ENCODE data around the gene GAS2.

Gene GAS2

DNA sequence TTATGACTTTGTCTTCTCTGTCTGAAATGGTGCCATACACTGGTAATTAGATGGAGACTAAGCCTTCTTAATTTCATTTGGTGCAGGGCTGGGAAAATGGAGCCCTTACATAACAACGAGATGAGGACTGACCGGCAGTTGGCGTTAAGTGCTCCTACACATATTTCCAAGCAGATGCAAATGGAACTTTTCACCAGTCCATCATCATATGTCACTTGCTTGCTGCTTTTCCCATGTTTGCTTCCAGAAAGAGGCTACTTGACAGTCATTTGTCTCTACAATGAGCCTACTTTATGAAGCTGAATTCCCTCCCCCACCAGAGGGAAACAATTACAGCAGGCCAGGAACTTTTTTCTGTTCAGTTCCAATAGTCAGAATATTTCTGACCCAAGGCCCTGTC lies 130.6 kb downstream of the GAS2 start:
- CTCF ChIA-PET = no interaction called here
- TF ChIP-seq, protein P1, sequence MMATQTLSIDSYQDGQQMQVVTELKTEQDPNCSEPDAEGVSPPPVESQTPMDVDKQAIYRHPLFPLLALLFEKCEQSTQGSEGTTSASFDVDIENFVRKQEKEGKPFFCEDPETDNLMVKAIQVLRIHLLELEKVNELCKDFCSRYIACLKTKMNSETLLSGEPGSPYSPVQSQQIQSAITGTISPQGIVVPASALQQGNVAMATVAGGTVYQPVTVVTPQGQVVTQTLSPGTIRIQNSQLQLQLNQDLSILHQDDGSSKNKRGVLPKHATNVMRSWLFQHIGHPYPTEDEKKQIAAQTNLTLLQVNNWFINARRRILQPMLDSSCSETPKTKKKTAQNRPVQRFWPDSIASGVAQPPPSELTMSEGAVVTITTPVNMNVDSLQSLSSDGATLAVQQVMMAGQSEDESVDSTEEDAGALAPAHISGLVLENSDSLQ (IDR thresholded peaks at IDR 0.05) = no peak
- TF ChIP-seq LEF1 (IDR thresholded peaks at IDR 0.05; ENCODE audit: borderline replicate concordance) = no peak
- TF ChIP-seq NFRKB (IDR thresholded peaks at IDR 0.05) = no peak
- TF ChIP-seq FOXA1 (IDR thresholded peaks at IDR 0.05) = no peak
- no peak for TF ChIP-seq L3MBTL2 (conservative IDR thresholded peaks at IDR 0.05)
- TF ChIP-seq SP1 (IDR thresholded peaks at IDR 0.05) = no peak
- TF ChIP-seq CTBP1 (IDR thresholded peaks at IDR 0.05; ENCODE audit: borderline replicate concordance) = no peak
- TF ChIP-seq TARDBP (IDR thresholded peaks at IDR 0.05) = no peak
- TF ChIP-seq ELF4 (IDR thresholded peaks at IDR 0.05) = no peak
- no peak for TF ChIP-seq FOXK2 (IDR thresholded peaks at IDR 0.05)
- TF ChIP-seq ZNF384 (IDR thresholded peaks at IDR 0.05) = no peak
- no peak for TF ChIP-seq FOXM1 (IDR thresholded peaks at IDR 0.05; ENCODE audit: borderline replicate concordance)
- no peak for TF ChIP-seq ARNT (IDR thresholded peaks at IDR 0.05)
- TF ChIP-seq BHLHE40 (IDR thresholded peaks at IDR 0.05; ENCODE audit: borderline replicate concordance) = no peak
- no peak for TF ChIP-seq SUZ12 (IDR thresholded peaks at IDR 0.05)
- TF ChIP-seq HDGF (IDR thresholded peaks at IDR 0.05; ENCODE audit: borderline replicate concordance) = no peak
- no peak for DNase-seq (ENCODE audit: extremely low spot score)
- POLR2A ChIA-PET = no interaction called here

DNA sequence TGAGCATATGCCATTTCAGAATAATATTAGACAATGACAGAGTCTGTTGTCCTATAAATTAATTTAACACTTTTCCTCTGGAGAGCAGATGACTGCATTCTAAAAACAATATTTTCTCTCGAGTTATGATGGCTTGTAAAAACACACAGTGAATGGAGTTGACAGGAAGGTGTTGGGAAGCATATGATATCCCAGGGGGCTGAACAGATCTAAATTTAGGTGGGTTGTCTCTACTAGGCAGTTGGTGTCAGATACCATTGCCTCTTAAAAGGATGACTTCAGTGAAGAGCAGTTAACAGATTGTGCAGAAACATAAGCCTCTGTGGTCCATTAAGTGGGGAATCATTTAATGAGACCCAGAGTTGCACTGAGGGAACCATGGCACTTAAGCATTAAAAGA lies 132.5 kb downstream of the GAS2 start:
- DNase-seq (ENCODE audit: extremely low spot score) = no peak
- CTCF ChIA-PET = no interaction called here
- TF ChIP-seq L3MBTL2 (conservative IDR thresholded peaks at IDR 0.05) (no peak), NFRKB (IDR thresholded peaks at IDR 0.05) (no peak), ARNT (IDR thresholded peaks at IDR 0.05) (no peak), SUZ12 (IDR thresholded peaks at IDR 0.05) (no peak), TARDBP (IDR thresholded peaks at IDR 0.05) (no peak), ZNF384 (IDR thresholded peaks at IDR 0.05) (no peak), FOXK2 (IDR thresholded peaks at IDR 0.05) (no peak), SP1 (IDR thresholded peaks at IDR 0.05) (no peak), FOXA1 (IDR thresholded peaks at IDR 0.05) (no peak), BHLHE40 (IDR thresholded peaks at IDR 0.05; ENCODE audit: borderline replicate concordance) (no peak), FOXM1 (IDR thresholded peaks at IDR 0.05; ENCODE audit: borderline replicate concordance) (no peak), ELF4 (IDR thresholded peaks at IDR 0.05) (no peak)
- TF ChIP-seq, protein P1 (IDR thresholded peaks at IDR 0.05) = no peak
- POLR2A ChIA-PET = no interaction called here

DNA sequence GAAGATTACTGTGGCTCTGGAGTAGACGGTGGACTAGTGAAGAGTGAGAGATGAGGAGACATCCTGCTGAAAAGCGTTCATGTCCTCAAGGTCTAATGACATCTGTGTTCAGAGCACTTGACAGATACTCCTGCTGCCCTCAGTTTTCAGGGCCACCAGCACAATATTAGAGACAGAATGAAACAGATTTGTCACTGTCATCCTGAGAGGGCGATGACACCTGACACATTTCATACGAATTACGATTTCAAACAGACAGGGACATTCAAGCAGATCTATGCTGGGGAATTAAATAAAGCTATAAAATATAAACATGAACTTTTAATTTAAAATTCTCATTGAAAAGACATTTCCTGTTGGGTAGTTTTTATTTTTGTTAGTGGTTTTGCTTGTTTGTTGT lies 134.1 kb downstream of the GAS2 start:
- ChIA-PET POLR2A (no interaction called here), CTCF (no interaction called here)
- DNase-seq (ENCODE audit: extremely low spot score) = no peak
- TF ChIP-seq, protein P1 (IDR thresholded peaks at IDR 0.05) = no peak
- TF ChIP-seq LEF1 (IDR thresholded peaks at IDR 0.05; ENCODE audit: borderline replicate concordance) (no peak), NFRKB (IDR thresholded peaks at IDR 0.05) (no peak), ARNT (IDR thresholded peaks at IDR 0.05) (no peak), CTBP1 (IDR thresholded peaks at IDR 0.05; ENCODE audit: borderline replicate concordance) (no peak), L3MBTL2 (conservative IDR thresholded peaks at IDR 0.05) (no peak), SUZ12 (IDR thresholded peaks at IDR 0.05) (no peak), SP1 (IDR thresholded peaks at IDR 0.05) (no peak), BHLHE40 (IDR thresholded peaks at IDR 0.05; ENCODE audit: borderline replicate concordance) (no peak), HDGF (IDR thresholded peaks at IDR 0.05; ENCODE audit: borderline replicate concordance) (no peak), FOXM1 (IDR thresholded peaks at IDR 0.05; ENCODE audit: borderline replicate concordance) (no peak), ELF4 (IDR thresholded peaks at IDR 0.05) (no peak), TARDBP (IDR thresholded peaks at IDR 0.05) (no peak)

DNA sequence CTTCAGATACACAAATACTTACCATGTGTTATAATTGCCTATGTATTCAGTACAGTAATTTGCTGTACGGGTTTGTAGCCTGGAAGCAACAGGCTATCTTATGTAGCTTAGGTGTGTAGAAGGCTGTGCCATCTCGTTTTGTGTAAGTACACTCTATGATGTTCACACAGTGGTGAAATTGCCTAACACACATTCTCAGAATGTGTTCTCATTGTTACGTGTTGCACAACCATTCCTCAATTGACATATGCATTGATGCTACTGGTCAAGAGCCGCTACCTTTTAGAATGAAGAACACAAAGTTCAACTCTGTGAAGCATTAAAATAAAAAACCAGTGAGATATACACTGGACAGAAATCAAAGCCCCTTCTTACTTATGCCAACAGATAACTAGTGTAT lies 136.4 kb downstream of the GAS2 start:
- POLR2A ChIA-PET = no interaction called here
- CTCF ChIA-PET = no interaction called here
- DNase-seq (ENCODE audit: extremely low spot score) = no peak

DNA sequence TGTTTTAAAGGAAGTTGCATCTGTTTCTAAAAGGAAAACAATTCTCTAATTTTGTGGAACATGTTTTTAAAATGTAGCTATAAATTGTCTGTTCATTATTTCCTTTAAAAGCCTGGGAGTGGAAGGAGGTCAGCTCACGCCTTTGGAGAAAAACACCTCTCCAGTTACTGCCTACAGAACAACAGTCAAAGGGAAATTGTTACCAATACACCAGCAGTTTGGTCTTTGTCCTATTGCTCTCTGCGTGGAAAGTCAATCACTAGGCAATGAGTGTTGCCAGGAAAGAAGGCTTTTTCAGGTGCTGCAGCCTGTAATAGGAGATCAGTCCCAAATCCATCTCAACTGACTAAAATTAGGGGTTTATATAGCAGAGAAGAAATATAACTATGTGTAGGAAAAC lies 141.0 kb downstream of the GAS2 start:
- no peak for TF ChIP-seq FOXM1 (IDR thresholded peaks at IDR 0.05; ENCODE audit: borderline replicate concordance)
- TF ChIP-seq NFRKB (IDR thresholded peaks at IDR 0.05) = no peak
- POLR2A ChIA-PET = no interaction called here
- CTCF ChIA-PET = no interaction called here
- no peak for DNase-seq (ENCODE audit: extremely low spot score)

More for the DNA sequence above, 136.4 kb downstream of the GAS2 start:
- TF ChIP-seq FOXA1 (IDR thresholded peaks at IDR 0.05) (no peak), BHLHE40 (IDR thresholded peaks at IDR 0.05; ENCODE audit: borderline replicate concordance) (no peak), CTBP1 (IDR thresholded peaks at IDR 0.05; ENCODE audit: borderline replicate concordance) (no peak), ARNT (IDR thresholded peaks at IDR 0.05) (no peak), FOXK2 (IDR thresholded peaks at IDR 0.05) (no peak), SP1 (IDR thresholded peaks at IDR 0.05) (no peak), TARDBP (IDR thresholded peaks at IDR 0.05) (no peak)
- TF ChIP-seq, protein P1 (IDR thresholded peaks at IDR 0.05) = no peak

DNA sequence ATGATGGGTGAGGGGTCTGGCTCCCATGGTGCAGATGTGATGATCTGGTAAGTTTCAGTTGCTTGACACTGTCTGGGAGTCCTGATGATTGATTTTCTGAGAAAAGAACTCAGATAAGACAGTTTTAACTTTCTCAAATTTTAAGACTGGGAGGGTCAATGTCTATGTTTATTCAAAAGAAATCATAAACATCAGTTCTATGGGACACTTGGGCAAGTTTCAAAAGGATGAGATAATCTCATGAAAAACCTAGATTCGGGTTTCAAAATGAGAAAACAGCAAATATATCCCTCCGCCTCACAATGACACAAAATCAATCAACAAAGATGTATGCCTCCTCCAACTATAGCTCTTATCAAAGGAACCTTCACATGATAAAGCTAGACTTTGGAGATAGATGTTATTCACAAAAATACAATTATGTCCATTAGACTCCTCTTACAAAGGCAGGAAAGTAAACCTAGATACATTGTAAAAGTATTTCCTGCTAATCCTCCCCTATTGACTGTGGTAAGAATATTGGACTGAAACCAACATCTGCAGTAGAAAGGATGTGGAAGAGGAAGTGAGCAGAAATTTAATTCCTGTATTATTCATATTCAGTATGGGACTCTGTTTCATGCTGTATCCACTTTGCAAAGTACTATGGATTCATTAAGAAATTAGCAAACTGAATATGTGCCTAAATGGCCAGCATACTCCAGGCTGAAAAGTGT lies 141.6 kb downstream of the GAS2 start:
- CTCF ChIA-PET = no interaction called here
- TF ChIP-seq SUZ12 (IDR thresholded peaks at IDR 0.05) = no peak
- TF ChIP-seq ELF4 (IDR thresholded peaks at IDR 0.05) = no peak
- TF ChIP-seq CTBP1 (IDR thresholded peaks at IDR 0.05; ENCODE audit: borderline replicate concordance) = no peak
- POLR2A ChIA-PET = no interaction called here
- DNase-seq (ENCODE audit: extremely low spot score) = no peak

Measured in HEK293T (cell line).